B cell (primary cell): ENCODE results near the gene RBM45. TPM values are rescaled to one million over a fixed set of nuclear protein-coding genes. Genes with fewer than 3 reads are reported as not detected.

Experiments
- ATAC-seq: fragments of 200-7000 bp; cut with Tn5 transposase; one replicate; pipeline ENCODE4 v1.10.0; 2021; ENCODE audit warnings: low read depth, mild to moderate bottlenecking, moderate number of reproducible peaks, moderate library complexity
- CTCF ChIA-PET: fragments of 350-600 bp; sonication (Branson Sonifier 250); formaldehyde crosslinking; loops from one replicate; lab custom pipeline; 2021; ENCODE audit warnings: antibody characterized with exemption, inconsistent platforms; lab: Charles Lee
- POLR2A ChIA-PET: fragments of 350-600 bp; sonication (Branson Sonifier 250); formaldehyde crosslinking; loops from one replicate; lab custom pipeline; 2021; ENCODE audit warnings: antibody characterized with exemption; lab: Charles Lee
- DNase-seq: peaks from one replicate; pipeline ENCODE4 v3.0.0; 2013
- H2AFZ ChIP-seq: 2 replicates; pipeline ENCODE4 v1.6.1; 2012; ENCODE audit warnings: mild to moderate bottlenecking, low read depth, low read length; ENCODE audit not compliant: insufficient read depth, poor library complexity, severe bottlenecking
- H3K27ac ChIP-seq, 2 donors: 1 replicate in 1 of 2; 2 replicates in 1 of 2; pipeline ENCODE4 v1.5.1; 2012 to 2013; ENCODE audit warnings: low read length in 2 of 2, mild to moderate bottlenecking in 2 of 2, moderate library complexity in 1 of 2
- H3K27me3 ChIP-seq, 4 experiments: fragments of 200-600 bp in 1 of 4; sonication (generic) in 1 of 4; replicated peaks in 1 of 4; 1 replicate in 2 of 4; 2 replicates in 2 of 4; pipeline versions ENCODE4 v1.6.1 to v1.7.0; 2013 to 2016; ENCODE audit warnings: low read length in 3 of 4, mild to moderate bottlenecking in 2 of 4, mixed read lengths in 1 of 4, moderate library complexity in 1 of 4; ENCODE audit not compliant: insufficient read depth in 4 of 4, control insufficient read depth in 3 of 4; ENCODE audit errors: control extremely low read depth in 1 of 4
- H3K36me3 ChIP-seq, 2 experiments: replicated peaks in 1 of 2; 1 replicate in 1 of 2; 2 replicates in 1 of 2; pipeline versions ENCODE4 v1.6.1 to v1.7.1; 2013; ENCODE audit warnings: low read length in 1 of 2; ENCODE audit not compliant: insufficient read depth in 2 of 2, control insufficient read depth in 1 of 2; ENCODE audit errors: control extremely low read depth in 1 of 2, extremely low read depth in 1 of 2
- H3K4me1 ChIP-seq, 2 donors: fragments of 200-600 bp in 1 of 2; sonication (generic) in 1 of 2; 1 replicate in 1 of 2; 2 replicates in 1 of 2; pipeline versions ENCODE4 v1.5.1 to v1.6.1; 2013 to 2017; ENCODE audit warnings: low read length in 2 of 2; ENCODE audit not compliant: control insufficient read depth in 2 of 2, insufficient read depth in 2 of 2
- H3K4me2 ChIP-seq: replicated peaks from 2 replicates; pipeline ENCODE3; 2012; ENCODE audit warnings: mild to moderate bottlenecking, low read depth, low read length; ENCODE audit not compliant: poor library complexity, severe bottlenecking
- H3K4me3 ChIP-seq, 5 experiments: fragments of 200-600 bp in 1 of 5; sonication (generic) in 1 of 5; 1 replicate in 3 of 5; 2 replicates in 2 of 5; pipeline versions ENCODE4 v1.5.1 to v1.7.0; 2011 to 2016; ENCODE audit warnings: low read length in 4 of 5, mild to moderate bottlenecking in 4 of 5, low read depth in 2 of 5, control low read depth in 1 of 5, moderate library complexity in 1 of 5; ENCODE audit not compliant: insufficient read depth in 1 of 5; ENCODE audit errors: control extremely low read depth in 1 of 5, extremely low read depth in 1 of 5
- H3K79me2 ChIP-seq: fragments of 200-600 bp; sonication (generic); one replicate; pipeline ENCODE4 v1.6.0; 2016; ENCODE audit warnings: low read length; ENCODE audit not compliant: control insufficient read depth, insufficient read depth
- H3K9ac ChIP-seq: fragments of 200-600 bp; sonication (generic); 2 replicates; pipeline ENCODE4 v1.6.1; 2017; ENCODE audit warnings: mild to moderate bottlenecking, low read length, moderate library complexity
- H3K9me3 ChIP-seq, 3 donors: one replicate each; pipeline versions ENCODE4 v1.6.1 to v1.7.1; 2013; ENCODE audit warnings: low read length in 2 of 3; ENCODE audit not compliant: control insufficient read depth in 2 of 3, insufficient read depth in 1 of 3; ENCODE audit errors: control extremely low read depth in 1 of 3
- H4K20me1 ChIP-seq: 2 replicates; pipeline ENCODE4 v1.6.0; 2012; ENCODE audit warnings: mild to moderate bottlenecking, low read length; ENCODE audit not compliant: insufficient read depth, control insufficient read depth, poor library complexity, severe bottlenecking
- H3K27ac Mint-ChIP-seq: one replicate; pipeline ENCODE4 v1.8.0; 2021; ENCODE audit warnings: mixed read lengths
- H3K27me3 Mint-ChIP-seq: one replicate; pipeline ENCODE4 v1.8.0; 2021; ENCODE audit warnings: mixed read lengths
- H3K4me1 Mint-ChIP-seq: one replicate; pipeline ENCODE4 v1.8.0; 2021; ENCODE audit warnings: mixed read lengths
- H3K4me3 Mint-ChIP-seq: one replicate; pipeline ENCODE4 v1.8.0; 2021; ENCODE audit warnings: mixed read lengths
- H3K9me3 Mint-ChIP-seq: one replicate; pipeline ENCODE4 v1.8.0; 2022; ENCODE audit warnings: mixed read lengths; ENCODE audit not compliant: insufficient read depth
- CTCF ChIP-seq: fragments of 200-600 bp; IDR thresholded peaks from one replicate; pipeline ENCODE4 v1.8.0; 2022; ENCODE audit warnings: antibody characterized with exemption, mild to moderate bottlenecking
- EZH2 ChIP-seq: IDR thresholded peaks from 2 replicates; pipeline ENCODE4 v1.6.1; 2012; ENCODE audit warnings: borderline replicate concordance, low read depth, mild to moderate bottlenecking, moderate library complexity, low read length; ENCODE audit not compliant: insufficient read depth, poor library complexity, severe bottlenecking
- WGBS: methylation state at CpG from one replicate; pipeline ENCODE4 v1.1.5; 2013; ENCODE audit warnings: missing lambda C conversion rate; ENCODE audit not compliant: insufficient coverage; 5-methylcytosine and 5-hydroxymethylcytosine counted together
- intact Hi-C: fragments of 100-400 bp; cut with micrococcal nuclease; formaldehyde crosslinking; loops from one replicate; pipeline ENCODE4 v1.10.0; 2022
- polyA plus RNA-seq: library from polyadenylated mRNA; depleted of rRNA; stranded (reverse); fragments of >200 nt; gene quantifications from 2 replicates; pipeline ENCODE4 v1.2.3, GENCODE V29; 2012
- total RNA-seq, 2 donors: library from RNA; stranded (reverse); fragments of 120-200 nt in 1 of 2; gene quantifications; 1 replicate in 1 of 2; 2 replicates in 1 of 2; pipeline versions ENCODE4 v1.2.3 to v1.2.4, GENCODE V29; 2013 to 2022

RBM45 gene
- total and polyA plus RNA-seq, 2 donors (not counting 1 experiment from before 2014, with no cell fraction given) = 4.6 to 24.0 TPM

- ChIA-PET CTCF (no interaction called here), POLR2A (no interaction called here)
- Histone ChIP-seq H3K4me2 (no peak overlapping the region), H3K27ac (no peak overlapping the region), H3K9ac (no peak overlapping the region), H3K27me3 (no peaks in the 10 kb centered on the region), H2AFZ (no peak overlapping the region), H4K20me1 (no peaks in the 10 kb centered on the region), H3K4me1 (no peaks in the 10 kb centered on the region), H3K9me3 (no peaks in the 10 kb centered on the region), H3K79me2 (no peaks in the 10 kb centered on the region), H3K36me3 (peaks cover 1 to 71% of the 10 kb centered on the region in 2 experiments), H3K4me3 (no peak overlapping the region)
- no peak for TF ChIP-seq CTCF
- TF ChIP-seq EZH2 = no peak
- Mint-ChIP-seq H3K4me1 (no peaks in the 10 kb centered on the region), H3K27ac (no peak overlapping the region), H3K4me3 (no peak overlapping the region), H3K9me3 (no peaks in the 10 kb centered on the region), H3K27me3 (no peaks in the 10 kb centered on the region)
- ATAC-seq (no peak), DNase-seq (no peak)
- intact Hi-C loops = no loop called here
These were observed 12.9 kb downstream of the RBM45 start for GRCh38 chr2:178125125-178125524.

- Mint-ChIP-seq H3K4me1 (no peaks in the 10 kb centered on the region), H3K9me3 (no peaks in the 10 kb centered on the region), H3K4me3 (no peak overlapping the region), H3K27ac (no peak overlapping the region), H3K27me3 (no peaks in the 10 kb centered on the region)
- no peaks in the 10 kb centered on the region for H3K9me3 ChIP-seq
- peaks cover 1 to 69% of the 10 kb centered on the region in 2 experiments for H3K36me3 ChIP-seq
- TF ChIP-seq EZH2 (no peak), CTCF (no peak)
- H4K20me1 ChIP-seq = no peaks in the 10 kb centered on the region
- intact Hi-C loops = no loop called here
- H3K27ac ChIP-seq = no peak overlapping the region
- no peaks in the 10 kb centered on the region for H3K27me3 ChIP-seq
- H2AFZ ChIP-seq = no peak overlapping the region
- DNase-seq (no peak), ATAC-seq (no peak)
- H3K4me2 ChIP-seq = no peak overlapping the region
- no peak overlapping the region for H3K4me3 ChIP-seq
- no peaks in the 10 kb centered on the region for H3K79me2 ChIP-seq
- 100% methylated on average over 3 of the region's 5 CpGs for WGBS
- POLR2A ChIA-PET = no interaction called here
- H3K9ac ChIP-seq = no peak overlapping the region
- H3K4me1 ChIP-seq = no peaks in the 10 kb centered on the region
- CTCF ChIA-PET = no interaction called here
These were observed 13.6 kb downstream of the RBM45 start for GRCh38 chr2:178125862-178126261.
